Stimulated activated CD4-positive, alpha-beta T cell treated with anti-CD3 and anti-CD28 coated beads, Interleukin-15, amount 100 ng/mL, for 24 hours (primary cell): ENCODE data around the gene RALA.
A peak's percentile ranks its signal among the peaks of the same experiment; 100 is the strongest.

Experiments used
- DNase-seq: peaks from one replicate; pipeline ENCODE4 v3.0.0-alpha.2; 2020

RALA gene

GRCh38 chr7:39615350-39615975 is 7.9 kb upstream of the RALA start:
- DNase-seq = no peak

GRCh38 chr7:39616138-39616537 is 7.2 kb upstream of the RALA start:
- DNase-seq = no peak

- no peak for DNase-seq
Measured at GRCh38 chr7:39617005-39617404, 6.4 kb upstream of the RALA start.

- no peak for DNase-seq
Measured at GRCh38 chr7:39618868-39619267, 4.5 kb upstream of the RALA start.

DNA sequence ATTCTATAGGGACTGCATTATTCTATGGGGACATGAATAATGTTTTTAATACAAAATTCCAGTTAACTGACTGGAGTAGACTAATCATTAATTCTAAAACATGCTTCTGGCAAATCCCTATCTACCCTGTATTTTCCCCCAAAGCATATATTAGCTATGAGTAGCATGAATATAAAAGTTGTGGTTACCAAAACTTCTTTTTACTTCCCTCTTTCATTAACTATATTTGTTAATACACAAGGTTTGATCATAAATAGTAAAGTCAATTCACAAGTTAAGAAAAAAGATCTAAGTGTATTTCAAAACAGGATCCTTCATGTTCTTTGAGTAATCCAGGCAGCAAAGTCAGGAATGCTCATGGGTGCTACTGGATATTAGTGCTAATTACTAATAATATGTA is 2.9 kb upstream of the RALA start:
- no peak for DNase-seq

DNA sequence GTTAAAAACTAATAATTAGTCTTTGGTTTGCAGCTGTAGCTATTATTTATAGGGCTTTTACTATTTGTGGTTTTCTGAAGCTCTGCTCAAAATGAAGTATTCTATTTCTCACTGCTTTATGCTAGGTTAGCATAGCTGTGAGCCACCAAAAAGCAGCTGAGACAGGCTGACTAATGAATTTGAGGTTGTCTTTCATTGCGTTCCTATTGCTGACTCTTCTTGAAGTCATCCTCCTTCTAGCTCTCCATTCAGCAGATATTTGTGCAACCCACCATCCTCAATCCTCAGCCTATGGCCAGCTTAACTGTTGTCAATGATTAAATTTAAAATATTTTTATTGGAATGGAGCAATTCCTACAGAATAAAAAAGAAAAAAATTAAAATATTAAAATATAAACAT is 2.1 kb upstream of the RALA start:
- DNase-seq = no peak

- no peak for DNase-seq
Measured at GRCh38 chr7:39621784-39622411, 1.5 kb upstream of the RALA start.

DNA sequence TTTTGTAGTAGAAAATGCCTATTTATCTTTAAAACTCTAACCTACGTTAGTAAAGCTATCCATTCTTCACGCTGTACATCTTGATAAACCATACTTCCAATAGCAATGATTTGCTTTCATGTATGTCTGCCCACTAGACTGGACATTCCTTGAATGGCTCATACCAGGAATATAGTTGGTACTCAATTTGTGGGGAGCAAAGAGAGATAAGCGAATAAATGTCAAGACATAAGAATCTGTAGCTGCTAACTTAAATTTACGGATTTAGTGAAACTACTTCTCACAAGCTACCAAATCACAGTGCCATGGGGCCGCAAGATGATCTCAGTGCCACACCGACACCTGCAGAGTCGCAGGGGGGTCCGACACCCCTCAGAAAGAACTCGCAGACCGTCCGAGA is 763 bp upstream of the RALA start:
- no peak for DNase-seq

DNA sequence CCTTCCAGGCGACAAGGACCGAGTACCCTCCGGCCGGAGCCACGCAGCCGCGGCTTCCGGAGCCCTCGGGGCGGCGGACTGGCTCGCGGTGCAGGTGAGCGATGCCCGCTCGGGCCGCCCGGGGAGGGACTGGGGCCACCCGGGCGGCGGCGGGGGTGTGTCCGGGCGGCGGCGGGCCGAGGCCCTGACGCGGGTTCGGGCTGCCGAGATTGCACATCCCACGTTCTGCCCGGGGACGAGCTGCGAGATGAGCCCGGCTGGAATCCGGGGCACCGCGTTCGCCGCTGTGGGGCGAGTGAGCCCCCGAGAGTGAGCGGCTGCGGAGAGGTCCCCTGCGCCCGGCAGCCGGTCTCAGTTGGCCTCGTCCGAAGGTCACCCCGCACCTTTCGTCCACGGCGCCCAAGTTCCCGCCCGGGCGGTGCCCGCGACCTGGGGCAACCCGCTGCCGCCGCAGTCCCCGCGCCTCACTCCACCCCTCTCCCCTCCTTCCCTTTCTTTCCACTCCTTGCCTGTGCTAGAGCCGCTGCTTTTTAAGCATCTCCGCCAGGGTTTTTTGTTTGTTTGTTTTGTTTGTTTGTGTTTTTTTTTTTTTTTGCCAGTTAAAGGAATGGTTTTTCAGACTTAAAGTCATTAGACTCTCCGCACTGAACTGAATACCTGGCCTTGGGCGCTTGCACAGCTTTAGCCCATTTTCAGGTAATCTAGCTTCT is 515 bp downstream of the RALA start:
- no peak for DNase-seq

DNA sequence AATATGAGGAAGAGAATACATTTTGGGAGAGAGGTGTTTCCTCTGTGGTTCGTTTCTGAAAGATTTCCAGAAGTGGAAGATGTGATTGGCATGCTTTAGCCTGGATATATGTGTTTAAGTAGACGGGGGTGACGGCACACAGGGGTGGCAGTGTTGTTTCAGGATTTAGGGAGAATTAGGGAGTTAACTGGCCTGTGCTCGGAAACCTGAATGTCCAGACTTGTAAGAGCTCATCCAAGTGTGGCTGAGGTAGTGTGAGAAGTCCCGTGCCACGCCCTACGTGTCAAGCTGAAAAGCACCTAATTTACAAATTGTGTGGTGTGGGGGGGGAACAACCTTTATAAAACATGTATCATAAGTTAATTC is 1.1 kb downstream of the RALA start:
- peak; percentile 27 for DNase-seq

DNA sequence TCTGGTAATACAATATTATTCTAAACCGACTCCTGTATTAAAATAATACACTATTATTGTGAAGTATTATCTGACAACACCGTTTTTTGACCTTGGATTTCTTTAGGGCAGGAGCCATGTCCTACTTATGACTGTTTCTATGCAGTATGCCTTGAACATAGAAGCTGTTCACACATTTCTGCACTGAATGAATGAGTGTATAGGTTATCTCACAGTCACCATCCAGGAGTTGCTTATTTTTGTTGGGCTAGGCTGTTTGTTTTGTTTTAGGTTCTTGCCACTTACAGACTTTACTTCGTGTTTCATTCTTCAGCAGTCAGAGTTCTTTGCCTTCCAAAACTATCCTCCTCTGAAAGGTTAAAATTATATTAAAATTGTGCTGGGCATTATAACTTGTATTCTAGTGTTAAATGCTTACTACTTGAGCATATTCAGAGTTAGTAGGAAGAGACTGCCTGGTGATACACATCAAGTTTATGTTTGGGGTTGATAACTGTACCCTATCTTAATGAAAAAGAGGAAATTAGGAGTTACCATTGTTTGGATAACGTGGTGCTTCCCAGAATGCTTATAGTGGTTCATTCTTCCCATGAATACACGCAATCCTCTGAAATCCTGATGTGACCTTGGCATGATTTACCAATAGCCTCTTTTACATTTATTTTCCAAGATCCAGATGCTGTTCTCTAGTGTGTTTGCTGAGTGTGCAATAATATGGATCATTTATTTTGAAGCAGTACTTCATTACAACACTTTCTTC is 1.7 kb downstream of the RALA start:
- DNase-seq = no peak

DNA sequence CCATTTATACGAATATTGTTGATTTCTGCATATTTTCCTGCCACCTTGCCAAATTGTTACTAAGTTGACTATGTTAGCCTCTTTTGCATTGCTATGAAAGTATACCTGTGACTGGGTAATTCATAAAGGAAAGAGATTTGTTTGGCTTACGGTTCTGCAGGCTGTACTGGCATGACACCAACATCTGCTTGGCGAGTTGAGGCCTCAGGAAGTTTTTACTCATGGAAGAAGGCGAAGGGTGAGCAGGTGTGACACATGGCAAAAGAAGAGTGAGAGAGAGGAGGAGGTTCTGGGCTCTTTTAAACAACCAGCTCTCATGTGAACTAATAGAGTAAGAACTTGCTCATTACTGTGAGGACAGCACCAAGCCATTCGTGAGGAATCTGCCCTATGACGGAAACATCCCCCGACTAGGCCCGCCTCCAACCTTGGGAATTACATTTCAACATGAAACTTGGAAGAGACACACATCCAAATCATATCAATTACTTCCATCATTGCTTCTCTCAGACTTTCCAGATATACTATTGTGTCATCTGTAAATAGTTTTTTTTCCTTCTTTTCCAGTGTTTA is 8.4 kb downstream of the RALA start:
- no peak for DNase-seq

- no peak for DNase-seq
Measured at GRCh38 chr7:39633563-39634477, 10.4 kb downstream of the RALA start.

- no peak for DNase-seq
Measured at GRCh38 chr7:39634478-39634805, 11.1 kb downstream of the RALA start.

DNA sequence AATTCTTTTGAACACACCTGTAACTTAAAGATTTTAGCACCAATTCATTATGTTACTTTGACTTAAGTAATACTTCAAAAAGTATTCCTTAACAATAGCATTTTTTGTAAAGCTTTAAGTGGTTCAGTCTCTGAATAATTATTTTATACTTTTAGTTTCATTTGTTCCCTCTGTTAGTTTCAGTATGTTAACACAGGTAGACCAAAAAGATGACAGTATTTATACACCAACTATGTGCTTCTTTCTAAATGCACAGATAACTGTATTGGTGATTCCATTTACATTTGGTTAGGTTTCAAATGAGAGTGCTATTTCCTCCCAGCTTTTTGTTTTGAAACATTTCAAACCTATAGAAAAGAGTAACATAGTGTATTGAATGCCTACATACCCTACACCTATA is 14.0 kb downstream of the RALA start:
- no peak for DNase-seq

GRCh38 chr7:39637963-39638485 is 14.7 kb downstream of the RALA start:
- no peak for DNase-seq

DNA sequence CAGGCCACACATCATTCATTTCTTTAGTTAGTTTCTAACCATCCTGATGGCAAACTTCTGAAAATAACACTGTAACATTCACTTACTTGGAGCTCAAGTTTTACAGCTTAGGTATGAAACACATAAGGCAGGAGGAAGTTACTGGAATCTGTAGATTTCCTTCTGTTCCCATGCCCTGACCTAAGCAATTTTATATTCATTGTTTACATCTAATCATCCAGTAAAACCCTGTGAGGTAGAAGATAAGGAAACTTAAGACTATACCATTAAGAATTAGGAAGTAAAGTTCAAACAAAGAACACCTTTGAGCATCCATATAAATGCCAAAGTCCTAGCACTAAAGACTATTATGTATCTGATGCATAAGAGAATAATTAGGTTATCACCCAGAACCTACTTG is 19.5 kb downstream of the RALA start:
- DNase-seq = no peak

- no peak for DNase-seq
Measured at GRCh38 chr7:39644170-39644569, 20.8 kb downstream of the RALA start.

- DNase-seq = no peak
Measured at GRCh38 chr7:39645482-39646407, 22.4 kb downstream of the RALA start.

GRCh38 chr7:39647816-39648215 is 24.4 kb downstream of the RALA start:
- no peak for DNase-seq

DNA sequence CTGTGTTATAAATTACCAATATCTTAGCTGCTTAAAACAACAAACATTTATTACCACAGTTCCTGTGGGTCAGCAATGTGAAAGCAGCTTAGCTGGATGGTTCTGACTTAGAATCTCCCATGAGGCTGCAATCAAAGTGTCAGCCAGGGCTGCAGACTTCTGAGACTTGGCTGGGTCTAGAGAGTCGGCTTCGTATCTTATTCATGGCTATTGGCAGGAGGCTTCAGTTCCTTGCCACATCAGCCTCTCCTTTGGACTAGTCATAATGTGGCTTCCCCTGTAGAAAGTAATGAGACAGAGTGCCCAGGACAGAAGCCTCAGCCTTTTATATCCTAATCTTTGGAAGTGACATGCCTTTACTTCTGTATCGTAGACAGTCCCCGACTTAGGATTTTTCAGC is 27.3 kb downstream of the RALA start:
- no peak for DNase-seq
